H9 (cell line): ENCODE results near the gene WNT3A. TPM values are rescaled to one million over a fixed set of nuclear protein-coding genes. Genes with fewer than 3 reads are reported as not detected.

Experiments used
- DNase-seq: peaks from one replicate; pipeline ENCODE4 v3.0.0-alpha.2; 2017
- H2AFZ ChIP-seq: one replicate; pipeline ENCODE4 v1.6.1; 2013; ENCODE audit warnings: mild to moderate bottlenecking, low read length, control low read depth, moderate library complexity
- H2AK5ac ChIP-seq: 2 replicates; pipeline ENCODE4 v1.6.1; 2013; ENCODE audit warnings: low read length, control low read depth, mixed read lengths; ENCODE audit not compliant: insufficient read length
- H2BK120ac ChIP-seq: one replicate; pipeline ENCODE4 v1.6.1; 2013; ENCODE audit warnings: low read depth, mild to moderate bottlenecking, low read length, control low read depth, inconsistent platforms; ENCODE audit not compliant: poor library complexity, severe bottlenecking
- H2BK12ac ChIP-seq: 2 replicates; pipeline ENCODE4 v1.6.1; 2013; ENCODE audit warnings: low read length, control low read depth, mixed read lengths, low read depth; ENCODE audit not compliant: insufficient read length
- H2BK15ac ChIP-seq: 2 replicates; pipeline ENCODE4 v1.6.1; 2013; ENCODE audit warnings: low read depth, low read length, control low read depth
- H2BK20ac ChIP-seq: one replicate; pipeline ENCODE4 v1.6.1; 2013; ENCODE audit warnings: low read depth, mild to moderate bottlenecking, low read length, control low read depth, inconsistent platforms; ENCODE audit not compliant: poor library complexity, severe bottlenecking
- H2BK5ac ChIP-seq: 2 replicates; pipeline ENCODE4 v1.6.1; 2013; ENCODE audit warnings: low read length, control low read depth, mixed read lengths; ENCODE audit not compliant: insufficient read length
- H3K14ac ChIP-seq: 2 replicates; pipeline ENCODE4 v1.6.1; 2013; ENCODE audit warnings: low read length, control low read depth; ENCODE audit not compliant: insufficient read depth
- H3K18ac ChIP-seq: 2 replicates; pipeline ENCODE4 v1.6.1; 2013; ENCODE audit warnings: low read depth, mild to moderate bottlenecking, mixed read lengths, low read length, control low read depth; ENCODE audit not compliant: insufficient read length
- H3K23ac ChIP-seq: 2 replicates; pipeline ENCODE4 v1.6.1; 2013; ENCODE audit warnings: low read length, control low read depth, mixed read lengths, low read depth; ENCODE audit not compliant: insufficient read length
- H3K23me2 ChIP-seq: 2 replicates; pipeline ENCODE4 v1.6.1; 2013; ENCODE audit warnings: low read depth, mild to moderate bottlenecking, mixed read lengths, low read length, control low read depth; ENCODE audit not compliant: insufficient read length, poor library complexity, severe bottlenecking
- H3K27ac ChIP-seq: 2 replicates; pipeline ENCODE4 v1.5.1; 2013; ENCODE audit warnings: low read length, control low read depth, mixed read lengths, low read depth; ENCODE audit not compliant: insufficient read length
- H3K27me3 ChIP-seq: 2 replicates; pipeline ENCODE4 v1.6.1; 2013; ENCODE audit warnings: low read length, control low read depth, inconsistent platforms; ENCODE audit not compliant: insufficient read depth
- H3K4ac ChIP-seq: 2 replicates; pipeline ENCODE4 v1.6.1; 2013; ENCODE audit warnings: low read depth, mild to moderate bottlenecking, control low read depth, inconsistent platforms, low read length, moderate library complexity
- H3K4me1 ChIP-seq: 2 replicates; pipeline ENCODE4 v1.6.1; 2013; ENCODE audit warnings: low read length, control low read depth, inconsistent platforms; ENCODE audit not compliant: insufficient read depth
- H3K4me2 ChIP-seq: 2 replicates; pipeline ENCODE4 v1.6.1; 2013; ENCODE audit warnings: low read length, control low read depth, mixed read lengths; ENCODE audit not compliant: insufficient read length, insufficient read depth
- H3K56ac ChIP-seq: 2 replicates; pipeline ENCODE4 v1.6.1; 2013; ENCODE audit warnings: low read depth, mild to moderate bottlenecking, mixed read lengths, low read length, control low read depth; ENCODE audit not compliant: insufficient read length
- H3K79me1 ChIP-seq: 2 replicates; pipeline ENCODE4 v1.6.1; 2013; ENCODE audit warnings: low read depth, mild to moderate bottlenecking, moderate library complexity, low read length, control low read depth, inconsistent platforms; ENCODE audit not compliant: insufficient read depth, poor library complexity, severe bottlenecking
- H3K79me2 ChIP-seq: 2 replicates; pipeline ENCODE4 v1.6.1; 2013; ENCODE audit warnings: low read length, control low read depth, inconsistent platforms; ENCODE audit not compliant: insufficient read depth
- H3K9ac ChIP-seq: 2 replicates; pipeline ENCODE4 v1.6.1; 2013; ENCODE audit warnings: low read length, control low read depth, mixed read lengths; ENCODE audit not compliant: insufficient read length; ENCODE audit errors: extremely low read depth
- H3K9me3 ChIP-seq: one replicate; pipeline ENCODE4 v1.6.1; 2013; ENCODE audit warnings: low read depth, low read length, inconsistent platforms; ENCODE audit not compliant: control insufficient read depth
- H3T11ph ChIP-seq: one replicate; pipeline ENCODE4 v1.6.1; 2013; ENCODE audit warnings: mild to moderate bottlenecking, low read length, control low read depth, inconsistent platforms
- H4K20me1 ChIP-seq: one replicate; pipeline ENCODE4 v1.6.1; 2013; ENCODE audit not compliant: control insufficient read depth, insufficient read length, insufficient read depth
- H4K5ac ChIP-seq: 2 replicates; pipeline ENCODE4 v1.6.1; 2013; ENCODE audit warnings: low read depth, mild to moderate bottlenecking, mixed read lengths, low read length, control low read depth; ENCODE audit not compliant: insufficient read length
- H4K8ac ChIP-seq: replicated peaks from 2 replicates; pipeline ENCODE4 v1.6.1; 2013; ENCODE audit warnings: low read length, control low read depth, mixed read lengths, low read depth; ENCODE audit not compliant: insufficient read length
- H4K91ac ChIP-seq: 2 replicates; pipeline ENCODE4 v1.6.1; 2013; ENCODE audit warnings: low read depth, mild to moderate bottlenecking, moderate library complexity, mixed read lengths, low read length, control low read depth; ENCODE audit not compliant: insufficient read length
- H3K27ac Mint-ChIP-seq, 3 experiments: 2 replicates in 2 of 3; 3 replicates in 1 of 3; pipeline ENCODE4 v1.8.0; 2020 to 2021; ENCODE audit warnings: mixed read lengths in 3 of 3, mild to moderate bottlenecking in 1 of 3, moderate library complexity in 1 of 3
- H3K27me3 Mint-ChIP-seq: 2 replicates; pipeline ENCODE4 v1.8.0; 2021; ENCODE audit warnings: low read depth, mild to moderate bottlenecking, moderate library complexity, mixed read lengths
- H3K36me3 Mint-ChIP-seq, 3 experiments: 2 replicates in 2 of 3; 3 replicates in 1 of 3; pipeline ENCODE4 v1.8.0; 2020 to 2021; ENCODE audit warnings: low read depth in 3 of 3, mixed read lengths in 3 of 3; ENCODE audit not compliant: insufficient read depth in 1 of 3
- H3K4me1 Mint-ChIP-seq, 2 experiments: 2 replicates each; pipeline ENCODE4 v1.8.0; 2020; ENCODE audit warnings: mixed read lengths in 2 of 2
- H3K4me3 Mint-ChIP-seq, 2 experiments: 2 replicates in 1 of 2; 3 replicates in 1 of 2; pipeline ENCODE4 v1.8.0; 2020 to 2021; ENCODE audit warnings: mild to moderate bottlenecking in 2 of 2, mixed read lengths in 2 of 2, moderate library complexity in 1 of 2
- H3K9me3 Mint-ChIP-seq, 2 experiments: 2 replicates in 1 of 2; 3 replicates in 1 of 2; pipeline ENCODE4 v1.8.0; 2020; ENCODE audit warnings: mild to moderate bottlenecking in 2 of 2, mixed read lengths in 2 of 2, moderate library complexity in 1 of 2
- CTCF ChIP-seq: fragments of 200-600 bp; sonication (generic); conservative IDR thresholded peaks from 3 replicates; pipeline ENCODE4 v1.8.0; 2021; ENCODE audit warnings: antibody characterized with exemption, mild to moderate bottlenecking
- WGBS: extraction: QIAGEN DNeasy Blood & Tissue Kit; methylation state at CpG from one replicate; pipeline ENCODE4 v1.1.7; 2013; ENCODE audit warnings: missing lambda C conversion rate, low lambda C conversion rate, mixed read lengths; ENCODE audit not compliant: insufficient read length; ENCODE audit errors: extremely low coverage; 5-methylcytosine and 5-hydroxymethylcytosine counted together
- total RNA-seq: library from RNA; stranded (reverse); gene quantifications from 2 replicates; pipeline ENCODE4 v1.2.1, GENCODE V29; 2021

Gene WNT3A
- total RNA-seq, 1 experiment from 2014 or later = 0.17 TPM

DNA sequence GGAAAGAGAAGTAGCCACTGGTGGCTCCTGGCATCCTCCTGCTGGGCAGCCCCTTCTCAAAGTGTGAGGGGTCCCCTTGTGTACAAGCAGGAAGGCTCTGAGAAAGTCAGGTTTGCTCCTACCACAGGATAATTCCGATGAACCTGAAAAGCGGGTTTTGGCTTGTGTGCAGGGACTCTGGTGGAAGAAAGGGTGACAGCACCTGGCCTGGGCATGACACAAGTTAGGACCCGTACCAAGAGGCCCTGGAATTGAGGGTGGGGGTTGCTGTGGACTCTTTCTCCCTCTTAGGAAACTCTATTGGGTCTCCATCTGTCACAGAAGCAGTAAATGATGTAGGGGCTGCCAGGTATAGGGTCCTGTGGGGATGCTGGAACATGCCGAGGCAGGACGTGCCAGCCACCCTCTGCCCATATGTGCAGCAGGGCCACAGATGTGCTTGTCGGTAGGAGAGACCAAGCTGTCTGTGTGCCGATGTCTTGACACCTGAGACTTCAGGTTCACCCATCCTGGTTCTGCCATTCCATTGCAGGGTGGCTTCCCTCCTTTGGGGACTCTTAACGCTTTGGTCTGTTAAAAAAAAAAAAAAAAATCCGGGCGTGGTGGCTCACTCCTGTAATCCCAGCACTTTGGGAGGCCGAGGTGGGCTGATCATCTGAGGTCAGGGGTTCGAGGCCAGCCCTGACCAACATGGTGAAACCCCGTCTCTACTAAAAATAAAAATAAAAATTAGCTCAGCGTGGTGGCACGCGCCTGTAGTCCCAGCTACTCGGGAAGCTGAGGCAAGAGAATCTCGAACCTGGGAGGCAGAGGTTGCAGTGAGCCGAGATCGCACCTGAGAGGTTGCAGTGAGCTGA is 86.5 kb downstream of the WNT3A start:
- Histone ChIP-seq H3K4me2 (no peak overlapping the region), H3K56ac (no peak overlapping the region), H2BK120ac (no peak overlapping the region), H3K9ac (no peak overlapping the region), H3K23me2 (no peaks in the 10 kb centered on the region), H3K79me1 (peaks cover 14% of the 10 kb centered on the region), H2AFZ (no peak overlapping the region), H3K27ac (no peak overlapping the region), H2BK15ac (no peak overlapping the region), H3K4ac (no peak overlapping the region), H4K20me1 (peaks cover 2% of the 10 kb centered on the region), H3K4me1 (no peaks in the 10 kb centered on the region), H2BK5ac (no peak overlapping the region), H3K14ac (no peak overlapping the region), H3K27me3 (no peaks in the 10 kb centered on the region), H2BK12ac (no peak overlapping the region), H3K18ac (no peak overlapping the region), H4K91ac (no peak overlapping the region), H3K9me3 (no peaks in the 10 kb centered on the region), H3K23ac (no peak overlapping the region), H2AK5ac (no peak overlapping the region), H2BK20ac (no peak overlapping the region), H4K5ac (no peak overlapping the region), H3T11ph (no peak overlapping the region), H3K79me2 (peaks cover 74% of the 10 kb centered on the region), H4K8ac (no peak overlapping the region)
- H3K27ac Mint-ChIP-seq = no peak overlapping the region
- DNase-seq = peak; percentile 12
- H3K4me1 Mint-ChIP-seq = peaks cover 12 to 23% of the 10 kb centered on the region in 2 experiments; a peak in 3 of 4 replicates
- no CpG with 5 or more reads among the region's 20 CpGs for WGBS
- H3K4me3 Mint-ChIP-seq = no peak overlapping the region
- no peak for TF ChIP-seq CTCF
- peaks cover 8 to 11% of the 10 kb centered on the region in 2 experiments for H3K9me3 Mint-ChIP-seq
- H3K27me3 Mint-ChIP-seq = no peaks in the 10 kb centered on the region
- H3K36me3 Mint-ChIP-seq = peaks cover 44 to 52% (median 45%) of the 10 kb centered on the region in 3 experiments
